GM19043 (cell line): Measurements from ENCODE around the gene GRIK3.

Experiments
- ATAC-seq: cut with Tn5 transposase; IDR thresholded peaks from one replicate; pipeline ENCODE4 v1.9.1; 2021; ENCODE audit warnings: low read depth; ENCODE audit not compliant: unreplicated experiment

GRIK3 gene

DNA sequence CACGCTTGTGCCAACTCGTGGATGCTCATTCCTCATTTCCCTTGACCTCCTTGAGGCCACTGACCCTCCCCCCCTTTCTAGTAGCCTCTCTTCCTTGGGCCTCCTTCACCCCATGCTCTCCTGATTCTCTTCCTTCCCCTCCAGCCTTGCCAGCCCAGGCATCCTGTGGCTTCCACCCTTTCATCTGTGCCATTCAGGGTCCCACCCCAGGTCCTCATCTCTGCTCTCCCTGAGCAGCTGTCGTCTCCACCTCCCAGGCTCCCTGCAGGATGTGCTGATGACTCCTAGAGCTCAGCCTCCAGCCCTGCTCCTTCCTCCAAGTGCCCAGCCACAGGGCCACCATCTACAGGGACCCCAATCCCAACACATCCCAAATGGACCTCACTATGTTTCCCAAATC is 197.4 kb downstream of the GRIK3 start:
- no peak for ATAC-seq

- no peak for ATAC-seq
Observed at GRCh38 chr1:36836196-36836883, 198.0 kb downstream of the GRIK3 start.

GRCh38 chr1:36835696-36836095 is 198.6 kb downstream of the GRIK3 start:
- no peak for ATAC-seq

DNA sequence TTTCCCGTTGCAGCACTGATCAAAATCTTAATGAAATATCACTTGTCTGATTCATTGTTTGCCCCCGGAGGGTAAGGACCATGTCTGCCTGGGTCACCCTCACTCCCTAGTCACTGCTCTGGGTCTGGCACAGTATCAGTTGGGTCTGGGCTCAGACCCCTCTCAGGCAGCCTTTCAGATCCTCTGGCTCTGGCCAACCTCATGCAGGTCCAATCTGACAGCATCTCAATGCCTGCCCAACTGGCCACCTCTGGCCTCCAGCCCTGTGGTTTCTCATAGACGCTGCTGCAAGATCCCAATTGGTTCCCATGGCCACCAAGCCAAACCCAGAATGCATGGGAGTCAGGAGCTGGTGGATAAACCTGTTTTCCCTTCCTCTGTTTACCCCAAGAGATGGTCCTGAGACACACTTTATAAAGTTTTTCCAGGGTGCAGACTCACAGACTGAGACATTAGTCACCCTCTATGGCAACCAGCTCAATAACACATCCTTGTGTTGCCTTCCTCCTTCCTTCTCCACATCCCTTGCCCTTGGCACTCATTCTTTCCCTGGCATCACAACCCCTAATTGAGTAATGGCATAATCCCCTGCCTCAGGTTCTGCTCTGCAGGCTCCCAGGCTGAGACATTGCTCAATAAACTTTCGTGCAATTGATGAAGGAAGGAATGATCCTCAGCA is 199.2 kb downstream of the GRIK3 start:
- ATAC-seq = no peak

DNA sequence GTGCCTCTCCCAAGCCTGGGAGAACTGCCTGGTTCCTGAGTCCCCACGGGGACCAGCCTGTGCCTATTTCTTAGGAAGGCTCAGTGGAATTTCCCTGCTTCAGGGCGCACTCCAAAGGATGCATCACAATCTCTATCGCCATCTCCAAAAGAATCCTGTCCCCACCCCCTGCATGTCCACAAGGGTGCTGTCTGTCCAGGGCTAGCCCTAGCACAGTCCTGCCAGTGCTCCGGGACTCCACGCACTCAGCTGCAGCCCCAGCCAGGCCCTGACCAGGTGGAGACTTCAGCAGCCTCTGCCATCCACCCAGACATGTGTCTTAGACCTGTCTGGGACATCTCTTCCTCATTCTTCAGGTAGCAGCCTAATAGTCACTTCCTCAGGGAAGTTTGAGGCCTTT is 199.7 kb downstream of the GRIK3 start:
- ATAC-seq = no peak

GRCh38 chr1:36831186-36831810 is 203.0 kb downstream of the GRIK3 start:
- ATAC-seq = no peak

DNA sequence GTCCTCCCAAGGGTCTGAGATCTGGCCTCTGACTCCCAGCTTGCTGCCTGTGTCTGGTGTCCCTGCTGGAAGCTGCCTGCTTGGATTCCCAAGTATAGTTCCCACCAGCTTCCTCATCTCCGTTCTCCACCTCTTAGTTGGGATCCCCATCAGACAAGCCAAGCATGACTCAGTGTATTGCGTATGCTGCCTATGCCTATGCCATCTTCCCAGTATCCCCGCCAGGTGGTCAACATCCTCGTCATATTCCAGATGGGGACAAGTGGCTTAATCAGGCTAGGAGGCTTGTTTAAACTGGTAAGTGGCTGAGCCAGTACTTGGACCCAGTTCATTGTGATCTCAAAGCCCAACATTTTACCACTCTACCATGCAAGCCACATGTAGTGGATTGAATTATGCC is 204.4 kb downstream of the GRIK3 start:
- no peak for ATAC-seq

- ATAC-seq = no peak
Observed at GRCh38 chr1:36829066-36829465, 205.2 kb downstream of the GRIK3 start.

- no peak for ATAC-seq
Observed at GRCh38 chr1:36825226-36825625, 209.1 kb downstream of the GRIK3 start.

- no peak for ATAC-seq
Observed at GRCh38 chr1:36824390-36824861, 209.9 kb downstream of the GRIK3 start.

GRCh38 chr1:36822648-36823047 is 211.7 kb downstream of the GRIK3 start:
- no peak for ATAC-seq

DNA sequence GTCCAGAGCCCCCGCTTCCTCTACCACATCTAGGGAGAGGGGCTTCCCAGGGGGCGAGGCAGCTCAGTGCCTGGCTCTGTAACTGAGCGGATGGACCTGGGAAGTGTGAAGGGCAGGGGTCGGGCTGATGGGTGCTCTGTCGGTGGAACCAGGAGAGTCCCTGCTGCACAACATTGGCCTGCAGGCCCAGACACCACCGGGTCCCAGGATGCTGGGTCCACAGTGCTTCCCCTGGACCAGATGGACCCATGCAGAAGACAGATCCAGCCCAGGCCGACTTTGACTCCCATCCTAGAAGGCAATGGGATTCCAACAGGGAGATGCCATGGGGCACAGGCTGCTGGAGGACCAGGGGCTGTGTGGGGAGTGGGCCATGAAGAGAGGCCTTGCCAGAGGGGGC is 212.9 kb downstream of the GRIK3 start:
- ATAC-seq = no peak

DNA sequence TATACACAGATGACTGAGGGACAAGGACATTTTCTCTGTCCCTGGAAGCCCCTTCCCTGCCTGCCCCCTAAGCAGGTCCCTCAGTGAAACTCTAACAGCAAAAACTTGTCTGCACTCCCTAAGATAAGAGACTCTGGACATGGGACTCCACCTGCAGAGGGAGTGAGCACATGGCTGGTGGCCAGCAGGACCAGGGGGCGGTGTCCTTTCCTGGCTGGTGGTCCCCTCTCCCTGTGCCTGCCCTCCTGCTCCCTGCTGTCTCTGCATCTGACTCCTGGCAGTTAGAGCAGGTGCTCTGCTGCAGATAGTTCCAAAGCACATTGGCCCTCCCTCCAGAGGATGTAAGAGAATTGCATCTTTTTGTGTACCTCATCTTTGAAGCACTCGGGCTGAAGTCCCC is 215.5 kb downstream of the GRIK3 start:
- ATAC-seq = no peak

GRCh38 chr1:36816348-36816747 is 218.0 kb downstream of the GRIK3 start:
- ATAC-seq = no peak

DNA sequence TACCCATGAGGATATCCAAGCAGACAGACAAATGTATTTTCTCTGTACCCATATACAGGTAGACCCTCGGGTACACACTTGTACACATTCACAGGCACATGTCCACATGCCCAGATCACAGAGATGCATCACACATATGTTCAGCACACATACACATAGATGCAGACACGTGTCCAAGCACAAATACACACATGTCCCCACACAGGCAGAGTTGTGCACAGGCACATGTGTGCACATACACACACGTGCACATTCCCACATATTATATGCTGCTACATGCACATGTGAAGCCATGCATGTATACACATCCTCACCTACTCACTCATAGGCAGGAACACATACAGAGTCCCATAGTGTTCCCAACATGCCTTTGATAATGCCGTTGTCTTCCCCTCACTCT is 219.5 kb downstream of the GRIK3 start:
- ATAC-seq = no peak

GRCh38 chr1:36814083-36814482 is 220.2 kb downstream of the GRIK3 start:
- no peak for ATAC-seq

DNA sequence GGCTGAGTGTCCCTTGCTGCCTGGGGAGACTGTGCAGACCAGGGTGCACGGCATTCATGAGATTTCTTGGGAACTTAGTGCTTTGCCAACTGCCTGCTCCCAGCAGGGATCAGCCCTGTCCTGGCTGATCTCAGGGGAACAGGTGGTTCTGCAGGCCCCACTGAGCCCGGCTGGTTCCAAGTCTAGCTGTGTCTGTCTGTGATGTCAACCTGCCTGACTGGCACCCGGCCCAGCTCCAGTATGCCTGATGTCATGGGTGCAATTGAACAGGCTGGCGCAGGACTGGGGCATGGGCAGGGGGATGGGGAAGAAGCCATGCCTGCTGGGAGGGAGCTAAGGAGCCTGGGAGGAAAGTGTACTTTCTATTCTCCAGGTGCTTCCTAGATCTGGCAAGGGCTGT is 227.1 kb downstream of the GRIK3 start:
- no peak for ATAC-seq

GRCh38 chr1:36805979-36806640 is 228.2 kb downstream of the GRIK3 start:
- ATAC-seq = no peak

- no peak for ATAC-seq
Observed at GRCh38 chr1:36804669-36805314, 229.5 kb downstream of the GRIK3 start.

DNA sequence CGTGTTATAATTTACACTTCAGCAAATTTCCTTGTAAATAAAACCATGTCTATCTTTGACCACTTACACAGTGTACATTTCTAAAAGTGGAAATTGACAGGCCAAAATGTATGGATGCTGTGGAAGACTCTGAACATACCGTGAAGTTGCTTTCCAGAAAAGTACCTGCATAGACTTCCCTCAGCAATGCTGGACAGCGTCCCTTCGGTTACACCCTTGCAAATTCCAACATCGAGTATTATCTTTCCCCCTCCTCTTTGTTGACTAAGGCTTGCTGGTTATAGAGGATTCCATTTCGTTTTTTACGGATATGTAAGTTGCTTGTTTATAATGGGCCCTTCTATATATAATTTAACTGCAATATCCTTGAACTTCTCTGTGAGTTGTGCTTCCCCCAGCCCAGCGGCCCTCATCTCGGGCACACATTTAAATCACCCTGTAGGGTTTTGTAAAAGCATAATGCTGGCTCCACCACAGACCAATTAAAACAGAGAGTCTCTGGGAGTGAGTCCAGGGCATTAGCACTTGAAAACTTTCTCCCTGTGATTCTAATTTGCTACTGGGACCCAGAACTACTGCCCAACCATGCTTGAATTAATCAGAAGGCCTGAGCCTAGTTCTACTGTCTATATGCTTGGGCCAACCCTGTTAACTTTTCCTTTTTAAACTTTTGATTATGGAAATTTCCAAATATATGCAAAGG is 230.3 kb downstream of the GRIK3 start:
- ATAC-seq = no peak
